Lung (tissue), 12 donors: ENCODE data around the gene NRG3. TPM values are rescaled to one million over a fixed set of nuclear protein-coding genes. Genes with fewer than 3 reads are reported as not detected.

Source experiments
- ATAC-seq: fragments of 200-7000 bp; cut with Tn5 transposase; one replicate; pipeline ENCODE4 v1.9.1; 2020; ENCODE audit warnings: moderate number of reproducible peaks; ENCODE audit not compliant: insufficient read depth, low FRiP score
- DNase-seq, 3 donors: peaks; one replicate each; pipeline ENCODE4 v3.0.0-alpha.2; 2013 to 2017
- H3K27ac ChIP-seq, 2 donors: one replicate each; pipeline ENCODE4 v1.5.1; 2013; ENCODE audit warnings: mild to moderate bottlenecking in 2 of 2, moderate library complexity in 2 of 2, control low read depth in 1 of 2, inconsistent platforms in 1 of 2, low read depth in 1 of 2, low read length in 1 of 2
- H3K27me3 ChIP-seq, 3 donors: one replicate each; pipeline ENCODE4 v1.5.1; 2013; ENCODE audit warnings: low read length in 2 of 3; ENCODE audit not compliant: control insufficient read depth in 3 of 3, insufficient read depth in 3 of 3
- H3K36me3 ChIP-seq, 4 donors: one replicate each; pipeline ENCODE4 v1.5.1; 2013; ENCODE audit warnings: low read length in 4 of 4, mild to moderate bottlenecking in 1 of 4, moderate library complexity in 1 of 4; ENCODE audit not compliant: control insufficient read depth in 4 of 4, insufficient read depth in 4 of 4
- H3K4me1 ChIP-seq, 5 donors: one replicate each; pipeline ENCODE4 v1.5.1; 2013; ENCODE audit warnings: low read length in 5 of 5, mild to moderate bottlenecking in 2 of 5, moderate library complexity in 1 of 5; ENCODE audit not compliant: control insufficient read depth in 5 of 5, insufficient read depth in 5 of 5
- H3K4me3 ChIP-seq: one replicate; pipeline ENCODE4 v1.5.1; 2013; ENCODE audit warnings: mild to moderate bottlenecking, control low read depth, moderate library complexity
- H3K9ac ChIP-seq, 2 donors: one replicate each; pipeline ENCODE4 v1.5.1; 2013; ENCODE audit warnings: low read length in 2 of 2, control low read depth in 1 of 2; ENCODE audit not compliant: insufficient read depth in 1 of 2
- H3K9me3 ChIP-seq, 4 donors: one replicate each; pipeline ENCODE4 v1.5.1; 2013; ENCODE audit warnings: low read length in 3 of 4, mild to moderate bottlenecking in 1 of 4, moderate library complexity in 1 of 4; ENCODE audit not compliant: control insufficient read depth in 4 of 4, insufficient read depth in 3 of 4
- WGBS, 2 donors: extraction: QIAGEN DNeasy Blood & Tissue Kit; methylation state at CpG; one replicate each; pipeline ENCODE4 v1.1.7; 2013; 5-methylcytosine and 5-hydroxymethylcytosine counted together
- polyA plus RNA-seq, 2 donors: library from polyadenylated mRNA; stranded (reverse); fragments of 200-250 nt; gene quantifications; one replicate each; pipeline ENCODE4 v1.2.1, GENCODE V29; 2013
- total RNA-seq, 2 donors: library from RNA; depleted of rRNA in 1 of 2; stranded (reverse); fragments of >200 nt in 1 of 2; gene quantifications; one replicate each; pipeline ENCODE4 v1.2.1, GENCODE V29; 2014 to 2021
- TF ChIP-seq, protein P1 (sequence below): IDR thresholded peaks from 2 replicates; pipeline ENCODE4 v1.5.1; 2012; ENCODE audit warnings: mild to moderate bottlenecking; ENCODE audit errors: control extremely low read depth, extremely low read depth
- donor health status: control.
- donor health status: control.
- donor health status: Bipolar disorder and iron deficiency.
- donor health status: healthy.
- donor health status: DM: yes; HTN: yes; CAD: no.

Gene NRG3
- total and polyA plus RNA-seq, 4 donors: 0.49 to 2.0 (median 0.84) TPM

DNA sequence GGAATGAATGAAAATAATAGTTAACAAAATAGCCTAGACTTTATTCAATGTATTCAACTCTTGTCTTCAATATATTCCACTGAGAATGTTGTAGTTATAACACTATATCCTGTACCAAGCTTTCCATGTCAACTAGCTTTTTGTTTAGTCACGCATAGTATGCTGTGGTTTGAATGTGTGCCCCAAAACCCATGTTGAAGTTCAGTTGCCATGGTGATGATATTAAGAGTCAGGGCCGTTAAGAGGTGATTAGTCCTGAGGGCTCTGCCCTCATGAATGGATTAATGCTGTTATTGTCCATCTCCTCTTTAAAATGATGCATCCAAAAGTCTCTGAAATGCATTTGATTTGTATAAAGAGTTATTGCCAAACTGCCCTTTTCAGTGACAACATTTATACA, 887.6 kb downstream of the NRG3 start:
- Histone ChIP-seq H3K4me3 (no peak overlapping the region), H3K27ac (no peak overlapping the region), H3K4me1 (no peaks in the 10 kb centered on the region), H3K27me3 (no peaks in the 10 kb centered on the region), H3K36me3 (no peaks in the 10 kb centered on the region), H3K9ac (no peak overlapping the region), H3K9me3 (no peaks in the 10 kb centered on the region)
- DNase-seq: no peak
- 76 to 86% methylated on average over 2 of the region's 2 CpGs for WGBS, 2 donors
- TF ChIP-seq, protein P1, sequence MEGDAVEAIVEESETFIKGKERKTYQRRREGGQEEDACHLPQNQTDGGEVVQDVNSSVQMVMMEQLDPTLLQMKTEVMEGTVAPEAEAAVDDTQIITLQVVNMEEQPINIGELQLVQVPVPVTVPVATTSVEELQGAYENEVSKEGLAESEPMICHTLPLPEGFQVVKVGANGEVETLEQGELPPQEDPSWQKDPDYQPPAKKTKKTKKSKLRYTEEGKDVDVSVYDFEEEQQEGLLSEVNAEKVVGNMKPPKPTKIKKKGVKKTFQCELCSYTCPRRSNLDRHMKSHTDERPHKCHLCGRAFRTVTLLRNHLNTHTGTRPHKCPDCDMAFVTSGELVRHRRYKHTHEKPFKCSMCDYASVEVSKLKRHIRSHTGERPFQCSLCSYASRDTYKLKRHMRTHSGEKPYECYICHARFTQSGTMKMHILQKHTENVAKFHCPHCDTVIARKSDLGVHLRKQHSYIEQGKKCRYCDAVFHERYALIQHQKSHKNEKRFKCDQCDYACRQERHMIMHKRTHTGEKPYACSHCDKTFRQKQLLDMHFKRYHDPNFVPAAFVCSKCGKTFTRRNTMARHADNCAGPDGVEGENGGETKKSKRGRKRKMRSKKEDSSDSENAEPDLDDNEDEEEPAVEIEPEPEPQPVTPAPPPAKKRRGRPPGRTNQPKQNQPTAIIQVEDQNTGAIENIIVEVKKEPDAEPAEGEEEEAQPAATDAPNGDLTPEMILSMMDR: no peak
- ATAC-seq: no peak

DNA sequence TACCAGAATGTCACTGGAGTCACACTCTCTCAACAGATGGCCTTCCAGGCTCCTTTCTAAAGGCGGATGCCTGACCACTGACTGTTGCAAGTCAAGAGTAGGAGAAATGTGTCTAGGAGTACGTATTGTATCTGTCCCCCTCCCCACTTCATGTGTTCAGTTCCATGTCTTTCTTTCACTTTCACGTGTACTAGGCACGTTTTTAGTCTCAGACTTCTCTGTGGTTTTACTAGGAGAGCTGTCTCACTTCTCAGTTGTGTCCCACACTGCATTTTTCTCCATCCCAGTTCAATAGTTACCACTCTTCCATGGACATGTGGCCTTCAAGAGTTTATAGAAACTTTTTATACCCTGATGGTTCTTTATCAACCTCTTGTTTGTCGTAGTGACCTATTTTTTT, 893.0 kb downstream of the NRG3 start:
- H3K9me3 ChIP-seq: peaks cover 0 to under 1% (median 0%) of the 10 kb centered on the region in 4 donors
- H3K27ac ChIP-seq: no peak overlapping the region
- no peaks in the 10 kb centered on the region for H3K36me3 ChIP-seq
- 81 to 83% methylated on average over 5 of the region's 5 CpGs for WGBS, 2 donors
- ATAC-seq (no peak), DNase-seq (no peak)
- TF ChIP-seq, protein P1: no peak
- H3K9ac ChIP-seq: no peak overlapping the region
- no peak overlapping the region for H3K4me3 ChIP-seq
- H3K27me3 ChIP-seq: no peaks in the 10 kb centered on the region
- H3K4me1 ChIP-seq: peaks cover 0 to 2% (median 0%) of the 10 kb centered on the region in 5 donors

DNA sequence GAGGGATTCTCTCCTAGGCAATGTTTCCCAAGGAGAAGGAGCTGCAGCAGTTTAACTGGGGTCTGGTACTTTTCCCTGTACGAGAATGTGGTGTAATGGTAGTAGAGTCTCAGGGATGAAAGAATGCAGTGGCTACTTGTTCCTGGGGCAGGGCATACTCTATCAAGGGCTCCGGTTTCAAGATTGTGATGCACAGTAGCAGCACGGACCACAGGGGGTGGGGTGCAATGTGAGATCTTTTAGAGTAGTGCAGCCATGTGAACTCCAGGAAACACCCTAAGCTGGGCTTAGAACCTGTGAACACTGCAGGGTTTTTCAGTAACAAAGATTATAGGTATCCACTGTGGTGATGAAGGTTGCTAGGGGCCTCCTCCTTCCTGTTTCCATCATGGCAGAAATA, 903.9 kb downstream of the NRG3 start:
- WGBS, 2 donors: 66 to 79% methylated on average over 3 of the region's 3 CpGs
- Histone ChIP-seq H3K4me1 (no peaks in the 10 kb centered on the region), H3K9me3 (peaks cover 0 to 6% (median 2%) of the 10 kb centered on the region in 4 donors), H3K9ac (no peak overlapping the region), H3K36me3 (no peaks in the 10 kb centered on the region), H3K27me3 (no peaks in the 10 kb centered on the region), H3K27ac (no peak overlapping the region), H3K4me3 (no peak overlapping the region)
- ATAC-seq (no peak), DNase-seq (no peak)
- TF ChIP-seq, protein P1: no peak

DNA sequence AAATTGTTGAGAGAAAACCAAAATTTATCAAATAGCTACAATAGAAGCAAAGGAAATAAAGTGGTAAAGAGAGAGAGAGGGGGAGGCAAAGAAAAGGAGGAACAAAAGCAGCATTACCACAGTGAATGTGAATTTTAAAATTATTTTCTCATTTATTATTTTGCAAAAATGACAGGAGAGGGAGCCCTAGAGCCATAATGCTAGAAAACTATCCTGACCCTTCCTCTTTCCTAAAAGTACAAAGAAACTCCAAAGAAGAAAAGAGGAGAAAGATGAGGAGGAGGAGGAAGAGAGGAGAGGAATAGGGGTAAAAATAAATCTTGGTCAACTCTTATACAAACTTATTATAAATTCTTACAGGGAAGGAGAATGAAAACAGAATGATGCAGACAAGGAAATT, 921.5 kb downstream of the NRG3 start:
- no peaks in the 10 kb centered on the region for H3K27me3 ChIP-seq
- H3K36me3 ChIP-seq: no peaks in the 10 kb centered on the region
- H3K9ac ChIP-seq: no peak overlapping the region
- peak in 2 of 3 donors; percentile 56 to 71 for DNase-seq
- peaks cover 0 to 9% (median 0%) of the 10 kb centered on the region in 5 donors for H3K4me1 ChIP-seq
- H3K27ac ChIP-seq: no peak overlapping the region
- H3K4me3 ChIP-seq: no peak overlapping the region
- TF ChIP-seq, protein P1: no peak
- ATAC-seq: no peak
- no peaks in the 10 kb centered on the region for H3K9me3 ChIP-seq
